IMR-90 (cell line): ENCODE data around the gene BLOC1S4.

ENCODE experiments used
- CTCF ChIP-seq: conservative IDR thresholded peaks from 2 replicates; pipeline ENCODE4 v1.5.1; 2012; ENCODE audit warnings: mild to moderate bottlenecking, low read depth, low read length, improper control_type of control experiment
- POLR2A ChIP-seq: IDR thresholded peaks from 2 replicates; pipeline ENCODE4 v1.6.1; 2012; ENCODE audit warnings: mild to moderate bottlenecking, low read depth, low read length
- RAD21 ChIP-seq: IDR thresholded peaks from 2 replicates; pipeline ENCODE4 v1.6.1; 2012; ENCODE audit warnings: low read length, improper control_type of control experiment

- TF ChIP-seq CTCF (no peak), RAD21 (no peak), POLR2A (no peak)
Observed at GRCh38 chr4:6746721-6747293, 30.8 kb downstream of the BLOC1S4 start.
